ENCODE measurements around the gene MICOS13. TPM values are rescaled to one million over a fixed set of nuclear protein-coding genes. Genes with fewer than 3 reads are reported as not detected.

MICOS13 gene
- total RNA-seq, 1 donor from 2014 or later = 22.8 TPM

GRCh38 chr19:5695649-5696195 lies 15.4 kb upstream of the MICOS13 start:
- peaks cover under 1% of the 10 kb centered on the region for H3K27me3 Mint-ChIP-seq (ENCODE audit: unreplicated experiment)
- H3K4me3 Mint-ChIP-seq (ENCODE audit: unreplicated experiment) = no peak overlapping the region
- no peaks in the 10 kb centered on the region for H3K4me1 Mint-ChIP-seq (ENCODE audit: low read depth, unreplicated experiment)
- no peak for TF ChIP-seq CTCF (IDR thresholded peaks at IDR 0.05; ENCODE audit: partially characterized antibody, unreplicated experiment)
- DNase-seq = peak; percentile 50
- H3K9me3 Mint-ChIP-seq (ENCODE audit: unreplicated experiment) = peaks cover 9% of the 10 kb centered on the region
- no peaks in the 10 kb centered on the region for H3K36me3 Mint-ChIP-seq (ENCODE audit: unreplicated experiment)
- peak overlapping the region; percentile 66 for H3K27ac Mint-ChIP-seq (ENCODE audit: unreplicated experiment)

GRCh38 chr19:5694956-5695648 lies 14.8 kb upstream of the MICOS13 start:
- no peak for TF ChIP-seq CTCF (IDR thresholded peaks at IDR 0.05; ENCODE audit: partially characterized antibody, unreplicated experiment)
- no peak for DNase-seq
- Mint-ChIP-seq H3K27me3 (ENCODE audit: unreplicated experiment) (peaks cover 5% of the 10 kb centered on the region), H3K4me1 (ENCODE audit: low read depth, unreplicated experiment) (no peaks in the 10 kb centered on the region), H3K4me3 (ENCODE audit: unreplicated experiment) (no peak overlapping the region), H3K27ac (ENCODE audit: unreplicated experiment) (peak overlapping the region; percentile 66), H3K36me3 (ENCODE audit: unreplicated experiment) (no peaks in the 10 kb centered on the region), H3K9me3 (ENCODE audit: unreplicated experiment) (peaks cover 13% of the 10 kb centered on the region)

GRCh38 chr19:5694167-5694955 lies 14.0 kb upstream of the MICOS13 start:
- H3K4me1 Mint-ChIP-seq (ENCODE audit: low read depth, unreplicated experiment) = no peaks in the 10 kb centered on the region
- peaks cover 16% of the 10 kb centered on the region for H3K9me3 Mint-ChIP-seq (ENCODE audit: unreplicated experiment)
- no peak overlapping the region for H3K4me3 Mint-ChIP-seq (ENCODE audit: unreplicated experiment)
- H3K27me3 Mint-ChIP-seq (ENCODE audit: unreplicated experiment) = peaks cover 11% of the 10 kb centered on the region
- TF ChIP-seq CTCF (IDR thresholded peaks at IDR 0.05; ENCODE audit: partially characterized antibody, unreplicated experiment) = no peak
- no peak for DNase-seq
- H3K27ac Mint-ChIP-seq (ENCODE audit: unreplicated experiment) = peak overlapping the region; percentile 43
- no peaks in the 10 kb centered on the region for H3K36me3 Mint-ChIP-seq (ENCODE audit: unreplicated experiment)

- peak overlapping the region; percentile 43 for H3K27ac Mint-ChIP-seq (ENCODE audit: unreplicated experiment)
- H3K9me3 Mint-ChIP-seq (ENCODE audit: unreplicated experiment) = peaks cover 16% of the 10 kb centered on the region
- no peaks in the 10 kb centered on the region for H3K36me3 Mint-ChIP-seq (ENCODE audit: unreplicated experiment)
- no peak for DNase-seq
- no peaks in the 10 kb centered on the region for H3K4me1 Mint-ChIP-seq (ENCODE audit: low read depth, unreplicated experiment)
- H3K27me3 Mint-ChIP-seq (ENCODE audit: unreplicated experiment) = peaks cover 11% of the 10 kb centered on the region
- no peak for TF ChIP-seq CTCF (IDR thresholded peaks at IDR 0.05; ENCODE audit: partially characterized antibody, unreplicated experiment)
- H3K4me3 Mint-ChIP-seq (ENCODE audit: unreplicated experiment) = no peak overlapping the region
Observed at GRCh38 chr19:5693195-5694166, 13.2 kb upstream of the MICOS13 start.

All from glutamatergic neuron (in vitro differentiated cells).